GM20431 (cell line): ENCODE measurements around the gene TMEM209.
"Not testable (repeated sequence)": the region's sequence is repeated elsewhere in the genome, so short reads cannot be mapped to it uniquely, and the experiment has no call there.

Source experiments
- in situ Hi-C: fragments of 300-500 bp; cut with MseI, MboI; formaldehyde crosslinking; loops from one replicate; pipeline ENCODE4 v1.15.0; 2020; ENCODE audit warnings: low sequenced_read_pairs; ENCODE audit not compliant: unreplicated experiment

TMEM209 gene

DNA sequence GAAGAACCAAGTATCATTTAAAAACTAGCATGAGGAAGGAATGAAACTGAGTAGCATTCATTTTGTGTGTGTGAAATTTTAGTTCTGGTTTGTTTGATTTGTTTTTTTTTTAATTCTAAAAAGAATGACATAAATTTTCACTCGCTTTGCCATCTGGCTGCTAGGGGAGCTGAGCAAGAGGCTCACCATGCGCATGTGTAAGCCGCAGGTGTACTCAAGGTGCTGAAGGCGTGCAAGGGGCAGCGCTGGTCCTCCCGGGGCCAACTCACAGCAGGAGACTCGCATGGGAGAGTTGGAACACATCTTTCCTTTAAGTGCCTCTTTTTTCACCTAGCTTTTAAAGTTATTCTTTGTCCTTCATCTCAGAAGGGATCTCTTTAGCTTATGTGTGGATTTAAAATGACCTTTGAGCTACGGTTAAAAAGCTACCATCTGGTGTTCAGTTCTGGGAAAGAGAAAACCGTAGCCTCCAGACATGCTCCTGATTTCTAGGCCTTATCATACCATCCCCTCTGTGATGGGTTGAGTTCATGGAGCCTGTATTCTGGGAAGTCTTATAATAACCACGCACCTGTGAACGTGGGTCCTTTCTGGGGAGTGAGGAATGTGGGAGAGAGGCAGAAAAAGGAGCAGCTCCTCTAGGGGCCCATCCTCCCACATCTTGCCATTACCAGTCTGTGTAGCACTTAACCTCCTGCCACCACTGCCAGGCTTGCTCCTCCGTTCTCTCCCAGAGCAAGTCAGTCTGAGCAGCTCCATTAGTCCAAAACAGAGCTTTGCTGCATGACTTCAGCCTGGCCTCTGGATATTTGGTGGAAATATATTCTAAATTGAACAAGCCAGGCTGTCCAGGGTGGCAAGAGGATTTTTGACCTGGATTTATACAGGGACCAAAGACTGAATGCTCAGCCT lies 73.0 kb downstream of the TMEM209 start:
- in situ Hi-C loops = no loop called here

DNA sequence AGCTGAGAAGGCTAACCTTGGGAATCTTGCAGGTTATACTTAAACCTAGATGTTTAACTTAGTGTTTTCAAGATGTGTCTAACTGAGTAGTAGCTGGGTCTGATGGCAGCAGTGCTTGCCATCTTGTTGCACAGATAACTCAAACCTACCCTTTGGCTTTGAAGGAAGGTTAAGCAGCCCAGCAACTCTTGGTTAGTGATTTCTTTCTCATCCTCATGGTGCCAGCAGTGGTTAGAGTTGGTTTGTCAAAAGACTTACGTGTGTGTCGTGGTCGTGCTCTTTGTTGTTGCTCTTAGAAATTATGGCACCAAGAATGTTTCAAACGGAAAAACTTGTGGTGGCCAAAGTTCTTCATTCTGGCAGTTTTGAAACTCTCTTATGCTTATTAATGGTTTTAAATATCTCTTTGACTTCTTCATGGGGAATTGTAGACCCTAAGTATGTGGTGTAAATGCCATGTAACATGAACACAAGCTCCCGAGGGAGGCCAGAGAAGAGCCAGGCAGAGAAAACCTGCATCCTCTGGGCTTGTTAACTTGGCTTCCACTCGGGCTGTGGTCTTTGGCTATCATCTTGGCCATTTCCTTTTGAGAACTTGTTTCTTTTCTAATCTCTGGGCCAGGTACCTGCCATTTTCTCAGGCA lies 73.9 kb downstream of the TMEM209 start:
- in situ Hi-C loops = no loop called here

DNA sequence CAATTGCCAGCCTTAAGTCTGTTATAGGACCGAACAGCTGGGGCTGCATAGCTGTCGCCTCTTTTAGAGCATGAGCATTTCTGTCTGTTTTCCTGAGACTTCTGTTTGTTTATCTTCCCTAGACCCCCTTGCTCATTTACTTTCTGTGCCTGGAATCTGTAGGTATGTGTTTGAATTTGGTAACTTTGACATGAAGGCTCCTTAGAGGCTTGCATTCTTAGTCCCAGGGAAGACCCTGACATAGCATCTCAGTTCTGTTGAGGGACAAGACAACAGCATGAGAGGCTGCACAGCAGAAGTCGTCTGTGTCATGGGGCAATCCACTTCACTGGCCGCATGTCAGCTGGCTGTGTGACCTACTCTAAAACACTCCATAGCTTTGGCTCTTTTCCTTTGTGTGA lies 76.2 kb downstream of the TMEM209 start:
- in situ Hi-C loops = no loop called here

DNA sequence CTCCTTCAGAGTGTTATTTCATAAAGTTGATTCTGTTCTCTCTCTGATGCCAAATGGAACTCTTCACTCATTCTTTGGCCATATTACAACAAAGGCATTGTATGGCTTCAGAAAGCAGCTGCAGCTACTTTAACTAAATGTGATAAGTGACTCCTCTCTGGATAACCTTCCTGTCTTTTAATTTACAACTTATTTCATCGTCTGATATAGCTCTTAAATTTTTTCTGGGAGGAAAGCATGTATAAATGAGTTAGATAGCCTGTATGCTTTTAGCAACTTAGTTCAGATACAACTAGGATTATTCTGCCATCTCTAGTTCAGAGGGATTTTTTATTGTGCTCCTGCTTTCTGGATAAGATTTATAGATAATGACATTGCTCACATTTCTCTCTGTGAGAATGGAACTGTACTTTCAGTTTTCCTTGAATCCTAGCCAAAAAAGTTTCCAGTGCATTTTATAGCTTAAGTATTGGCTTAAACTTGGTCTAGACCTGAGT lies 77.3 kb downstream of the TMEM209 start:
- in situ Hi-C loops = no loop called here

DNA sequence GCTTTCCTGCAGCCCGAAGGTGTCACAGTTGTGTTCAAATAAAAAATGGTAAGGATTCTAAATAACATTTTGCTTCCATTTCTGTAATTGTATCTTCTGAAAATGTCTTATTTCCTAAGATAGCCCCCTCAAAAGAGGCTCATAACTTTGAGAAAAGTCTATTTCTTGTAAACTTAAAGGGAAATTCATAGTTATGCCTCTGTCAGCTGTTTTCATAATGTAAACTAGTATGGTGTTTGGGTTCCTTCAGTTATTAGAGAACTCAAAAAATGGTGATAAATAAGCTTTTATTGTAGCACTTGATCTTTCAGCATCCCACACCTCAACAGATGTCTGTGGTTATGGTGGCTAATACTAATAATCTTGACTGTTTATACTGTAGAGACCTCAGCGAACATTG lies 77.8 kb downstream of the TMEM209 start:
- in situ Hi-C loops = no loop called here

- in situ Hi-C loops = not testable (repeated sequence)
Measured at GRCh38 chr7:130126840-130127239, 78.4 kb downstream of the TMEM209 start.

DNA sequence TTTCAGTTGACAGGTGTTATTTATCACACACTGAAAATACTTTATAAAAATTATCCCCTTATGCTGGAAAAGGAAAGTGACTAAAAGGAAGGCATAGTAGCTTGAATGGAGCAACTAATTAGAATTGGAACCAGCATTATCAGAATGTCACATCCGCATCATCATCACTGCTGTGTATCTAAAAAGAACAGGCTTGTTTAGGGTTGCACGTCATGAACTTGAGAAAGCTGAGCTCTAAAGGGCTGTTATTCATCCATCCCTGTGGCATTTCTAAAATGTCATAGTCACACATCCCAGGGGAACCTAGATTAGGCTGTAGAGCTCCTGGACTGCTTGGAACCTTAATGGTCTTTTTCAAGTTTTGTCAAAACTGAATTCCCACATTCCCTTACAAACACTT lies 80.5 kb downstream of the TMEM209 start:
- in situ Hi-C loops = no loop called here

GRCh38 chr7:130123501-130123900 lies 81.7 kb downstream of the TMEM209 start:
- in situ Hi-C loops = no loop called here

DNA sequence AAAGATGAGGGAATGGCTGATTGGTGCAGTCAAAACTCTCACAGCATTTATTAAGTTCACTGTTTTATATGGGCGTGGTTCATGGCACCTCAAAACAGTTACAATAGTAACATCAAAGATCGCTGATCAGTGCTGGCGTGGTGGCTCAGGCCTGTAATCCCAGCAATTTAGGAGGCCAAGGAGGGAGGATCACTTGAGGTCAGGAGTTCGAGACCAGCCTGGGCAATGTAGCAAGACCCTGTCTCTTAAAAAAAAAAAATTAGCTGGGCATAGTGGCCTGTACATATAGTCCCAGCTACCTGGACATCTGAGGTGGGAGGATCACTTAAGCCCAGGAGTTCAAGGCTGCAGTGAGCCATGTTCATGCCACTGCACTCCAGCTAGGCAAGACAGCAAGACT lies 86.4 kb downstream of the TMEM209 start:
- in situ Hi-C loops = no loop called here

DNA sequence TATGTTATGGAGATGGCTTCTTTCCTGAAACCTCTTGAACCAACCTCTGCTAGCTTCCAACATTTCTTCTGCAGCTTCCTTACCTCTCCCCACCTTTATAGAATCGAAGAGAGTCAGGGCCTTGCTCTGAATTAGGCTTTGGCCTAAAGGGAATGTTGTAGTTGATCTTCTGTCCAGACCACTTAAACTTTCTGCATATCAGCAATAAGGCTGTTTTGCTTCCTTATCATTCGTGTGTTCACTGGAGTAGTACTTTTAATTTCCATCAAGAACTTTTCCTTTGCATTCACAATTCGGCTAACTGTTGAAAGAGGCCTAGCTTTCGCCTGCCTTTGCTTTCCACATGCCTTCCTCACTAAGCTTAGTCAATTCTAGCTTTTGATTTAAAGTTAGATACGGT lies 86.9 kb downstream of the TMEM209 start:
- in situ Hi-C loops = no loop called here

DNA sequence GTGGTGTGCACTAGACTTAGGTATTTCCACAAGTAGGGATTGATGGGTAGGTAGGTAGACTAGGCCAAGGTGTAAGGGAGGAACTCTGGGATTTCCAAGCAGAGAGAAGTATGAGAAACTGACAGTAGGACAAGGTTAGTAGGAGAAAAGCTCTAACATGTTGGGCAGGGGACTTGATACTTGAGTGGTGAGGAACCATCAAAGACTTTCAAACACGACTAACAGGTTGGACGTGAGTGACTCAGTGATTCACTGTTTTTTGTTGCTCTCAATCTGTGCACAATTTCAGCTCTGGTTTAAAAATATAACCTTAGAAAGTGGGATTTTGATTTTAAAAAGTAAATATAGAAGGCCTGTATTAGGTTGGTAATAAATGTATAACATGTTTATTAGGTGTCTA lies 90.4 kb downstream of the TMEM209 start:
- in situ Hi-C loops = no loop called here
